GM18858 (cell line): ENCODE measurements around the gene ODF4.
"Not testable (repeated sequence)": the region's sequence is repeated elsewhere in the genome, so short reads cannot be mapped to it uniquely, and the experiment has no call there.

ENCODE experiments used
- ATAC-seq: cut with Tn5 transposase; IDR thresholded peaks from one replicate; pipeline ENCODE4 v1.9.1; 2021; ENCODE audit not compliant: unreplicated experiment

Gene ODF4

DNA sequence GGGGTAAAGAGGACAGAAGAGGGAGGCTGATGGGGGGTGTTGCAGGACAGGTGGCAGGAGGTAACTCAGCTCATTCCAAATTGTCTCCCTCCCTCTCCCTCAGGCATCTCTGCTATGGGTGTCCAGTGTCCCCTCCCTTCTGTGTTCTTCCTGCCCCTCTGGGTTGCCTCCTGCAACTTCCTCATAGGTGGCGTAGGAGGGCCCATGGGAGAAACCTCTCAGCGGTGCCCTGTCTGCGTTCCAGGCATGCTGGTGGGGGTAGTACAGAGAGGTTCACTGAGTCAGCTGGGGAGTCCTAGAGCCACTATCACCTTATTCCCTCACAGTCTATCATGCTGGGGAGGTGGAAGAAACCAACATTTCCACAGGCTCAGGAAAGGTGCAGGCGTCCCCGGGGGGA is 14.7 kb upstream of the ODF4 start:
- ATAC-seq = no peak

DNA sequence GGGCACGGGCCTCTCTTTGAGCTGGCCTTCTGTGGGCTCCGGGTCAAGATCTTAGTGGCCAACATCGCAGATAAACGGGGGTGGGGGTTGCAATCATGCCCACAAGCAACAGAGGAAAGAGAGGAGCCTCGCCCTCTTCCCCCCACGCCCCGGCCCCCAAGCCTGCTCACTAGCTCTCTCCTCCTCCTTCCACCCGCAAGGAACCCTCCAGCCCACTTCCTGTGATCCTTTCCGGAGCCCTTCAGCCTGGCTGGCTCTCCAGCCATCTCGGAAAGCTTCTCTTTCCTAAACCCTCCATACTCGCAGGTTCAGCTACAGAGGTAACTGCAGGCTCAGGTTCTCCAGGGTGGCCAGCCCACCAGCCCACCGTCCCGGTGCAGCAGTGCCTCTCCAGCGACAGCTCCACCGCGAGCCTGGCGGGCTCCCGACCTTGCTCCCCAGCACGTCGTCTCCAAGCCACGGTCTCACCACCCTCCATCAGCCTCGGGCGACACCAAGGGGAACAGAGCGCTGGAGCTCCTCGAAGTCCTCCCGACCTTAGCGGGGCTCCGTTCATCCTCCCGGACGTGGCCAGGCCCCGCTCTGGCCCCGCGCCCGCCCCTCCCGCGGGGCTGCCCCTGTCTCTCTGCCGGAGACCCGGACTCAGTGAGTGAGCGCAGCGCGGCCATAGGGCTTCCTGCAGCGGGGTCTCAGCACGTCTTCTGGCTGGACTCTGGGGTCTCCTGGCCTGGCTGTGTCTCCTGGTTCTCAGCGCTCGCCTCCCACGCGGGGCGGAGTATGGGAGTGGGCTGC is 12.9 kb upstream of the ODF4 start:
- ATAC-seq = no peak

DNA sequence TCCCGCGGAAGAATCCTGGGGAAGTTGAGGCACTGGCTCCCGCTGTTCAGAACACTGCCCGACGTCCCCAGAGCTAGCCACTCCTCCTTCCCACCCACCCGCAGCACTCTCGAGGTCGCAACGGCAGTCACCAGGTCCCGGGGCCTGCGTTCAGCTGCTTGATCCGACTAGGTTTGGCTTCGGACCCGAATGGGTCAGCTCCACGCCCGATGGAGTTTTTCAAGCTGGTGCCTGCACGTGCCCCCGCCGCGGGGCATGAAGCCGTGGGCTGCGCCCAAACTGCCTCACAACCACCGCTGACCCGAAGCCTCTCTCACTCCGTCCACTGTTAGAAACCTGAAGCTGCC is 12.4 kb upstream of the ODF4 start:
- ATAC-seq = no peak

DNA sequence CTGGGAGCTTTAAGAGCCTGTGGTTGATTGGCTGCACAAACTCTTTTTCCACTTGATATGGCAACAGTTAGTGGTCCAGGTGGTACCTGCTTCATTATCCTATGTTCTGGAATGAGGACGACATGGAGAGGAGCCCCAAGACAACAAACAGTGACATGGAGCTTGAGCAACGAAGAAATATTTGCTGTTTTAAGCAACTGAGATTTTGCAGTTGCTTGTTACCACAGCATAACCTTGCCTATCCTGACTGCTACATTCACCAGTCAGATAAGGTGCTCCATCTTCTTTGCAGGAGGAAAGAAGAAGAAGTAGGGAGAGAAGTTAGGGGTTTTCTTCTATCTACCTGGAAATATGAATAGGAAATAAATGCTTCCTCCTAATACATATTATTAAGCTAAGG is 7.5 kb upstream of the ODF4 start:
- no peak for ATAC-seq

DNA sequence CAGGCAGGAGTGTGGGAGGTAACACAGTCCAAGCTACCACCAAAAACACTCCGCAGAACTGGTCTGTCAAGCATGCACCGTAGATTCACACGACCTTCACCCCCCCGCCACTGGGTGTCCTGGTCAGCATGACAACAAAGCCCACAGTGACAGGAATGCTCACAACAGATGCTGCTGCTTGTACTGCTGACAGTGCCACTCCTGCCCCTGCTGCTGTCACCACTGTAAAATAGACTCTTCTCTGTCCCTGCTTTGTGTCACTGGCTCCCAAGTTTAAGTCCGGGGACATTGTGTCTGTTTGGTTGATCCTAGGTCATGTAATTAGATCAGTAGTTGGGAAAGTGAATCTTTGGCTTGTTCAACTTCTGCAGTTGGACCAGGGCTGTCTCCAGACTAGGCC is 7.0 kb upstream of the ODF4 start:
- ATAC-seq = no peak

DNA sequence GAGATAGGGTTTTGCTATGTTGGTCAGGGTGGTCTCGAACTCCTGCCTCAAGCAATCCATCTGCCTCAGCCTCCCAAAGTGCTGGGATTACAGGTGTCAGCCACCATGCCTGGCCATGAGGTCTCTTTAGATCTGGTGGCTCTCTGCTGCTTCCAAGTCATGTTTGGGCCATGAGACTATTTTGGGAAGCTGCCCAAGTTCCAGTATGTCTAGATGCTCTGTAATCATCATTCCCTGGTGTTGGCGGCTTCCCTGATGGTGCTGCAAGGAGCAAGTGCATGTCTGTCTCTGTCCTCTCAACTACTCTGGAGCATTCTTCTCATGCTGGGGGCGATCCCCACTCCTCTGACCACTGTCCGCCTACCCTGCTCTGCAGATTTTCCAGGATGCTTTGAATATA is 6.4 kb upstream of the ODF4 start:
- no peak for ATAC-seq

DNA sequence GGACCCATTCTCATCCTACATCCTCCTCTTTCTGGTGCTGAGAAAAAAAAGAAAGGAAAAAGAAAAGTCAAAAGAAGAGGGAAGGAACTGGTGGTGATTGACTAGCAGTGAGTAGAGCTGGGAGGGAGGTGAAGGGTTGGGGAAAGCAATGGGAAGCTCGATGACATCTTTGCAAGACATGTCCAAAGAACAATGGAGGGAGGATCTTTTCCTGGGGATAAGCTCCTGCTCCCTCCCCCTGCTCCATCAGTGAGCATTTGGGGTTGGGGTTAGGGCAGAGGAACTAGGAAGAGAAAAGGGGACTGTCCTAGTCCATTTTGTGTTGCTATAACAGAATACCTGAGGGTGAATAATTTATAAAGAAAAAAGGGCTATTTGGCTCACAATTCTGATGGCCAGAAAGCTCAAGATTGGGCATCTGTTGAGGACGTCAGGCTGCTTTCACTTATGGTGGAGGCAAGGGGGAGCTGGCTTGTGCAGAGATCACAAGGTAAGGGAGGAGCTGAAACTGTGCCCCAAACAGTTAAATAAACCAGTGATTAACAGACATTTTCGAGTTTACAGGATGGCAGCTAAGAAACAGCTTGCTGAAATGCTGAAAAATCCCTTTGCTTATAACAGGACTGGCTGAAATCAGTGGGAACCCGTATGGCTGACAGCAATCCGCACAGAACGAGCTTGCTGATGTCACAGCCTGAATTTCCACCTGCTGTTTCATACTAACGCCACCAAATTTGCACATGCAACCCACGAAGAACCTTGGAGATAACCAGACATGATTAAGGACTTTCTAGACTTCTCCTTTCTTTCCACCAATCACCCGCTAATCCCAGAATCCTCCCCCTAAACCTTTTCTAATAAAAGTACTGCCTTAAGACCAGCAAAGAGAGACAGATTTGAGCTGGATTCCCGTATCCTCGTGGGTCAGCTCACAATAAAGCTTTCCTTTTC is 1.6 kb upstream of the ODF4 start:
- no peak for ATAC-seq

DNA sequence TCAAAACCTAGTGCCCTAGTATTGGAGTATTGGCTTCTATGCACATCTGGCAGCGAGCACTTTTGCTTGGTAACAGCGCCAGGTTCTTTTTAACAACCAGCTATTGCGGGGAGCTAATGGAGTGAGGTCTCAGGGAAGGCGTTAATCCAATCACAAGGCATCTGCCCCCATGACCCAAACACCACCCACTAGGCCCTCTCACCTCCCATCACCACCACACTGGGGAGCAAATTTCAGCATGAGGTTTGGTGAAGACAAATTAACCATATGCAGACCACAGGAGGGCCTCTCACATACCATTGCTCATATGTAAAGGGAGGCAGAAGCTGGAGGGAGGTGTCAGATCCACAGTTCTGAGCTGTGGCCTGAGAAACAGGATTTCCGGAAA is 893 bp upstream of the ODF4 start:
- no peak for ATAC-seq

DNA sequence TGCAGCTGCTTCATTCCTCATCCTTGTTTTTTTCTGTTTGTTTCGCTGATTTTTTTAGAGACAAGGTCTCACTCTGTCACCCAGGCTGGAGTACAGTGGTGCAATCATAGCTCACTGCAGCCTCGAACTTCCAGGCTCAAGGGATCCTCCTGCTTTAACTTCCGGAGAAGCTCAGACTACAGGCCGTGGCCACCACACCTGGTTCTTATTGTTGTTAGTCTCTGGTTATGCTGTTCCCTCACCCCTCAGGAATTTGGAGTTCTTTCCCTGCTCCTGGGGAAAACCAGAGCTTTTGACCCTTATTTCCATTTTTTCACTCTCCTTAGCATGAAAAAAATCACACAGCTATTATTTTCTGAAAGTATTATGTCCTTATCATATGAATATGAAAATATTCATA is 1.8 kb downstream of the ODF4 start:
- no peak for ATAC-seq

DNA sequence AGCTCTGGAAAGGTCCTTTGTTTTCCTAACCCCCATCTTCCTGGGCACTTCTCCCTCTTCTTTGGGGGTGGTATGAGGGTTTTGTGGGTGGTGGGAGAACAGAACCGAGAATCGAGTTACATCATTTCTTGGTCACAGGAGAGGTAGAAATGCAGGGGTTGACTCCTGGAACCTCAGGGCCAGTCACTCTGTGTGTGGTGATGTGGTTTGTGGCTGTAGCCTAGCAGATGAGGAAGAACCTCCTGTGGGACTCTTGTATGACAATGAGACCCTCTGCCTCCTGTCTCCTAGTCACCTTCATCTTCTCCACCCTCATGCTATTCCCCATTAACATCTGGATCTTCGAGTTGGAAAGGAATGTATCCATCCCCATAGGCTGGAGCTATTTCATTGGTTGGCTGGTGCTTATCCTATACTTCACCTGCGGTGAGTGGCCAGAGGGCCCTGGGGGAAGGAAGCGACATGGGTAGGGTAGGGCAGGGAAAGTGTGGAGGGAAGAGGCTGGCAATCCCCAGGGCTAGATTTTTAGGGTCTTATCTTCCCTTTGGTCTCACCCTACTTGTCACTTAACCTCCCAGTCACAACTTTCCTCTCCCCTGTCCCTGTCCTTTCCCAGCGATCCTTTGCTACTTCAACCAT is 5.5 kb downstream of the ODF4 start:
- no peak for ATAC-seq

DNA sequence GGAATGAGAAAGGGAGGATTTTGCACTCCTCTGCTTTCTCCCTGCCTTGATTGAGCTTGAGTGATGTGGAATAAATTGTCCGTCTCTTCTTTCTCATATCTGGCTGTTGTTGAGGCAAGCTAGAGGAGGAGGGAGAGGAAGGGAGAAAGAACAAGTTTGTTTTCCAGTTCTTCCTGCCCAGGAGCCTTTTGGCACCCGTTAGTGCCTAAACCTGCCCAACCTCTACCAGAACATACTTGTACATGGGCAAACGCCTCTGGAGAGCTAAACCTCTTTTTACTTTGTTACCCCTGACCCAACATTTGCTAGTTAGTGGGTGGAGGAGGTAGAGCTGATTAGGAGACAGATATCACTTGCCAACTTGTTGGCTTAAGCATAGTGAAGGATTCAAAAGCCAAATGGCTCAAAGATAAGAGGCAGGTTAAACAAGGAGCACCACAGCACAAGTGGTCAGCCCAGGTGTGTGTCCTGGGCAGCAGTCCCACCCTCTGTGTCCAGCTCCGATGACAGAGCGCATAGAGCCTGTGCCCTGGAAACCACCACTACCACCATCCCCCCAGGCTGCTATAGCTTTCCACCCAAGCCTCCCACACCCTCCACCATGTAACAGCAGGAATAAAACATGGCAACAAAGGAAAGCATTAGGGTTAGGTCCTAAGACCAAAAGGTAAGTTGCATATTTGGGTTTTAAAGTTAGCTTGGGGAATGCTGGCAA is 6.5 kb downstream of the ODF4 start:
- ATAC-seq = no peak

DNA sequence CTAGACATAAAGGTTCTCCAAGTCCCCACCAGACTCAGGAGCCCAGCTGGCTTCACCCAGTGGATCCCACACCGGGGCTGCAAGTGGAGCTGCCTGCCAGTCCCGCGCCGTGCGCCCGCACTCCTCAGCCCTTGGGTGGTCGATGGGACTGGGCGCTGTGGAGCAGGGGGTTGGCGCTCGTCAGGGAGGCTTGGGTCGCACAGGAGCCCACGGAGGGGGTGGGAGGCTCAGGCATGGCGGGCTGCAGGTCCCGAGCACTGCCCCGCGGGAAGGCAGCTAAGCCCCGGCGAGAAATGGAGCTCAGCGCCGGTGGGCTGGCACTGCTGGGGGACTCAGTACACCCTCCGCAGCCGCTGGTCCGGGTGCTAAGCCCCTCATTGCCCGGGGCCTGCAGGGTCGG is 7.4 kb downstream of the ODF4 start:
- not testable (repeated sequence) for ATAC-seq

DNA sequence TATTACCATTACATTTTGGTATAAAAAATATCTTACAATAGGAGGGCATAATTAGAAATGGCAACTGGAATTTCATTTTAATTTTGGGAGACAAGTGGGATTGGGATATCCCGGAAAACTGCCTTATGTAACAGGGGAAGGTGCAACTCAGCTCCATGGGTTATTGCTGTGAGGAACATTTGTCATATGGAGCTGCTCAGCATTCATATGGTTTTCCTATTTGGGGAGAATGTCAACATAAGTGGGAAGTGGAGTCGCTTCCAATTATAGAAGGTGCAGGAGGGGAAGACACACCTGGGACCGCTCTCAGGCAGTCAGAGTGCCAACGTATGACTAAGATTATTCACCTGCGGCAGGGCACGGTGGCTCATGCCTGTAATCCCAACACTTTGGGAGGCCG is 10.7 kb downstream of the ODF4 start:
- no peak for ATAC-seq

DNA sequence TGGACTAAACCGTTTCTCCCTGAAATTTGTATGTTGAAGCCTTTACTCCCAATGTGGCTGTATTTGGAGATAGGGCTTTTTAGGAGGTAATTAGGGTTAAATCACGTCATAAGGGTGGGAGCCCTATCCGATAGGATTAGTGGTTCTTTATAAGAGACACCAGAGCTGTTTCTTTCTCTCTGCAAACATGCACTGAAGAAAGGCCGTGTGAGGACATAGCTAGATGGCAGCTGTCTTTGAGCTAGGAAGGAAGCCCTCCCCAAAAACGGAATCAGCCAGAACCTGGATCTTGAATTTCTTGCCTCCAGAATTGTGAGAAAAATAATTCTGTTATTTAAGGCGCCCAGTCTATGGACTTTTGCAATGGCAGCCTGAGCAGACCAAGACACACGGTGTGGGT is 14.1 kb downstream of the ODF4 start:
- ATAC-seq = no peak

DNA sequence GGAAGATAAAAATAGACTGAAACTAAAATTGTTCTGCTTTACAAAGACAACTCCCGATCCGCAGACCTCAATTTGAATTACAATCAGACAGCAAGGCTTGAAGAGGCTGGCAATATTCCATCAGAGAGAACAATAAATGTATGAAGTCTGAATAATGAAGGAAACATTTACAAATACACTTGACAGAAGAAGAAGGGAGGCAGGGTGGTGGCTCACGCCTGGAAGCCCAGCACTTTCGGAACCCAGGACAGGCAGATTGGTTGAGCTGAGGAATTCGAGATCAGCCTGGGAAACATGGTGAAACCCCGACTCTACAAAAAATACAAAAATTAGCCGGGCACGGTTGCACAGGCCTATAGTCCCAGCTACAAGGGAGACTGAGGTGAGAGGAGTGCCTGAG is 14.6 kb downstream of the ODF4 start:
- ATAC-seq = no peak

DNA sequence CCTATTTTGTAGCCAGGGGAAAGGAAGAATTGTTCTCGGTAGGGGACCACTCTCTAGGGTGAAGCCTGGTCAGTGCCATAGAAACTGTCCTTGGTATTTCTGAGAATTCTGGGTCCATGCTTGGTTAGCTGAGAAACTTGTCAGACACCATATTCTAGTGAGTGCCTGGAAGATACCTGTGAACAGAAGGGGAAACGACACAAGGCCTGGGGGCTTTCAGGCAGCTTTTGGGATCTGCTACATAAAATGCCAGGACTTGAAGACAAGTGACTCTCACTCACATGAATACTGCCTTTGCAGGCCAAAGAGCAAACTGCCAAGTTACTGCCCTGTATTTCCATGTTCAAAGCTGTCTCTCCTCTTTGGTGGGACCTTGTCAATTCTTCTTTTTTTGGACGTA is 18.3 kb downstream of the ODF4 start:
- no peak for ATAC-seq

DNA sequence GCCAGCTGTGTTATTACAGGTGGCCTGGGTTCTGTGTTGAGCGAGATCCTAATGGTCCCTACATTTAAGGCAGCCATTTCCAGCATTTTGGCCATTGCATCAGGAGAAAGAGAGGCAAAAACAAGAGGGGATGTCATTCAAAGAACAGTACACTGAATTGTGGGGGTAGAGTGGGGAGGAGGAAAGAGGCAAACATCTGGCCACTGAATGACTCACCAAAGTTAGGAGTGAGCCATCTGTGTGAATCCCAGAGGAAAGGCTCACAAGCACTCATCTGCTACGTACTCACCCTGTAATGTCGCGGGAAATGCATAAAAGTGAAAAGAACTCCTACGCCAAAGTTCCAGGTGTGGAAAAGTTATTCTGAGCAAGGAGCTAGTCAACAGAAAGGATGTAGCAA is 20.1 kb downstream of the ODF4 start:
- no peak for ATAC-seq

DNA sequence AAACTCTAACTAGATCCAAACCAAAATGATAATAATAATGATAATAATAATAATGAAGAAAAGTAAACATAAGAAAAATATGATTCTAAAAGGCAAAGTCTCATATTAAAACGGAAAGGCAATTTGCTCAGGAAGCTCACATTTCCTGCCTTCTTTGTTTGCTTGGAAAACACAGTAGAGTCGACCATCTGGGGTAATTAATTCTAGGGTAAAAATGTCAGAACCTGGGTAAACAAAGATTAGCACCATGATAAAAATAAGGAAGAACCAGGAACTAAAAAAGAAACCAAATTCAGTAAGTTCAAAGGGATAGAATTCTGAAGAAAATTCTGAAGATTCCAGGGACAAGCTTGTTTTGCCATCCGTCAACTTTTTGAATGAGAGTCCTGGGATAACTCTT is 20.6 kb downstream of the ODF4 start:
- ATAC-seq = no peak

DNA sequence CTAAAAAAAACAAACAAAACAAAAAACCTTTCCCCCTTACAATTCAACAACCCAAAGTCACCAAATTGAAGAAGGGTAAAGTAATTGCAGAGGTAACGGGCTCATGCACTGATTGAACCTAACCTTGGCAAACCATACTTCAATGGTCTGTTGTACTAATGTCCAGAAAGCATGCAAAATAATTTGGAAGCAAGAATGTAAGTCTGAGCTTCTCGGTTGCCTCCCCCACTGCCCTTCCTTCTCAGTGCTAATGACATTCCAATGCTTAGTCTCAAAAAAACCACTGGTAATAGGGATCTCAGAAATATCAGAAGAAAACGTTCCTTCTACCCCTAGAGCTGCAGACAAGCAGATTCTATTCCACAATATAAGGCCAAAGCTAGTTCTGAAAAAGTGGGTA is 21.1 kb downstream of the ODF4 start:
- no peak for ATAC-seq

DNA sequence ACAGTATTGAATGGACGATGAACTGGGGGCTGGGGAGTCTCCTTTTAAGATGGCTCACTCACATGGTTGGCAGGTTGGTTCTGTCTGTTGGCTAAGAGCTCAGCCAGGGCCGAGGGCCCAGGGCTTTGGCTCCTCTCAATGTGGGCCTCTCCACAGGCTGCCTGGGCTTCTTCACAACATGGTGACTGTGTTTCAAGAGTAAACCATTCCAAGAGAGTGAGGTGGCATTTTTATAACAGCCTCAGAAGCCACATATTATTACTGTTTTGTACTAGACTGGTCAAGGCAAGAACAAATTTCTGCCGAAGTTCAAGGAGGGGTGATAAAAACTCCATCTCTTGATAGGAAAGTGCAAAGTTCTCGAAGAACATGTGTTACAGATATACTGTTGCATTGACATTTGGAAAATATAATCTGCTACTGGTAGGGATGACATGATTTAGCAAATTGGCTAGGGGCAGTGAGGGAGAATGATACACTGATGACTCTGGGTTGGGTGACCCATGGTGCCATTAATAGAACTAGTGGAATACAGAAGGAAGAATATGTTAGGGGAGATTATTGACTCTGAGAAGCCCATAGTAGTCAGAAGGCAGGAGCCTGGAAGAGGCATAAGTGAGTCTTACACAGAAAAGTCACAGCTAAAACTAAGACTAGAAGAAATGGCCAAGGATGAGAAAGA is 23.2 kb downstream of the ODF4 start:
- no peak for ATAC-seq

DNA sequence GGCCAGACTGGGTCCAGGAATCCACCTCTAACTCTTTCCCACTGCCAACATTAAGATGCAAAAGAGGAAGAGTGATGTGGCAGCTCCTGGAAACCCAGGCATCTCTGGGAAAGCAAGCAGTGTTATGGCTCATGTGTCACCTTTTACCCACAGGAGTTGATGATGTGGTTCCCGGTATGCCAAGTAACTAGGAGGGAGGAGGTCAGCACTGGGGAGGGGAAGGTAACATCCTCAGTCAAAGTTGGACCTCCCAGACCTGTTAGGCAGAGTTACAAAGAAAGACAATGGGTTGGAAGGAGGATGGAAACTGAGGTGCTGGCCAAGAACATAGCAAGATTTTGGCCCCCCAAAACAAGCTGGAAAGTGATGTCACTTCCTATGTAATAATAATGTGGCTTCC is 25.5 kb downstream of the ODF4 start:
- no peak for ATAC-seq
